Measurements from ENCODE around the gene PLCL1. TPM values are rescaled to one million over a fixed set of nuclear protein-coding genes. Genes with fewer than 3 reads are reported as not detected.

PLCL1 gene
- total RNA-seq, 2 donors from 2014 or later, result 0.04 to 0.11 TPM

GRCh38 chr2:197871780-197872456 lies 67.5 kb downstream of the PLCL1 start:
- H3K4me3 ChIP-seq (ENCODE audit: low read length), result no peak overlapping the region
- H3K36me3 ChIP-seq (ENCODE audit: control insufficient read depth, insufficient read depth, low read length), result no peaks in the 10 kb centered on the region
- H3K4me1 ChIP-seq (ENCODE audit: control insufficient read depth, insufficient read depth, low read length), result peaks cover 9% of the 10 kb centered on the region
- Mint-ChIP-seq H3K36me3 (ENCODE audit: low read depth) (no peaks in the 10 kb centered on the region), H3K27ac (no peak overlapping the region), H3K4me3 (no peak overlapping the region), H3K4me1 (peaks cover 55% of the 10 kb centered on the region), H3K9me3 (no peaks in the 10 kb centered on the region), H3K27me3 (ENCODE audit: insufficient read depth) (no peaks in the 10 kb centered on the region)
- no peak overlapping the region for H3K27ac ChIP-seq (ENCODE audit: low read depth, low read length)
- no peak for TF ChIP-seq CTCF (conservative IDR thresholded peaks at IDR 0.05)
- no peaks in the 10 kb centered on the region for H3K9me3 ChIP-seq (ENCODE audit: control insufficient read depth, low read length)
- 82 to 85% methylated on average over 3 of the region's 3 CpGs for WGBS, 2 experiments (ENCODE audit: insufficient coverage in 1 of 2, insufficient read length in 1 of 2)
- peak; percentile 34 for DNase-seq
- H3K27me3 ChIP-seq (ENCODE audit: control insufficient read depth, insufficient read depth, low read length, poor library complexity, severe bottlenecking), result no peaks in the 10 kb centered on the region
- H3K9ac ChIP-seq (ENCODE audit: extremely low read depth, low read length, poor library complexity, severe bottlenecking), result no peak overlapping the region

- H3K27ac ChIP-seq (ENCODE audit: low read depth, low read length), result no peak overlapping the region
- 33 to 57% methylated on average over 4 of the region's 4 CpGs for WGBS, 2 experiments (ENCODE audit: insufficient coverage in 1 of 2, insufficient read length in 1 of 2)
These were observed 68.9 kb downstream of the PLCL1 start for GRCh38 chr2:197873293-197873701.

GRCh38 chr2:197875763-197876162 lies 71.4 kb downstream of the PLCL1 start:
- Histone ChIP-seq H3K27ac (ENCODE audit: low read depth, low read length) (peak overlapping the region; percentile 34), H3K36me3 (ENCODE audit: control insufficient read depth, insufficient read depth, low read length) (no peaks in the 10 kb centered on the region), H3K9me3 (ENCODE audit: control insufficient read depth, low read length) (no peaks in the 10 kb centered on the region), H3K27me3 (ENCODE audit: control insufficient read depth, insufficient read depth, low read length, poor library complexity, severe bottlenecking) (no peaks in the 10 kb centered on the region), H3K4me1 (ENCODE audit: control insufficient read depth, insufficient read depth, low read length) (peaks cover 11% of the 10 kb centered on the region), H3K9ac (ENCODE audit: extremely low read depth, low read length, poor library complexity, severe bottlenecking) (no peak overlapping the region), H3K4me3 (ENCODE audit: low read length) (no peak overlapping the region)
- no peaks in the 10 kb centered on the region for H3K27me3 Mint-ChIP-seq (ENCODE audit: insufficient read depth)
- H3K9me3 Mint-ChIP-seq, result no peaks in the 10 kb centered on the region
- H3K36me3 Mint-ChIP-seq (ENCODE audit: low read depth), result no peaks in the 10 kb centered on the region
- H3K27ac Mint-ChIP-seq, result peak overlapping the region; percentile 22
- no peak for DNase-seq
- 60% methylated on average over 1 of the region's 1 CpG; no CpG with 5 or more reads in 1 of the 2 experiments for WGBS, 2 experiments (ENCODE audit: insufficient coverage in 1 of 2, insufficient read length in 1 of 2)
- no peak overlapping the region for H3K4me3 Mint-ChIP-seq
- TF ChIP-seq CTCF (conservative IDR thresholded peaks at IDR 0.05), result no peak
- H3K4me1 Mint-ChIP-seq, result peaks cover 44% of the 10 kb centered on the region

More at GRCh38 chr2:197873293-197873701, 68.9 kb downstream of the PLCL1 start:
- no peaks in the 10 kb centered on the region for H3K27me3 Mint-ChIP-seq (ENCODE audit: insufficient read depth)
- H3K36me3 Mint-ChIP-seq (ENCODE audit: low read depth), result no peaks in the 10 kb centered on the region
- no peaks in the 10 kb centered on the region for H3K9me3 ChIP-seq (ENCODE audit: control insufficient read depth, low read length)
- H3K4me1 Mint-ChIP-seq, result peaks cover 46% of the 10 kb centered on the region
- no peaks in the 10 kb centered on the region for H3K27me3 ChIP-seq (ENCODE audit: control insufficient read depth, insufficient read depth, low read length, poor library complexity, severe bottlenecking)
- peak; percentile 80 for DNase-seq
- H3K4me1 ChIP-seq (ENCODE audit: control insufficient read depth, insufficient read depth, low read length), result peaks cover 9% of the 10 kb centered on the region
- H3K9me3 Mint-ChIP-seq, result no peaks in the 10 kb centered on the region
- no peaks in the 10 kb centered on the region for H3K36me3 ChIP-seq (ENCODE audit: control insufficient read depth, insufficient read depth, low read length)
- no peak overlapping the region for H3K9ac ChIP-seq (ENCODE audit: extremely low read depth, low read length, poor library complexity, severe bottlenecking)
- H3K4me3 Mint-ChIP-seq, result no peak overlapping the region
- no peak overlapping the region for H3K4me3 ChIP-seq (ENCODE audit: low read length)
- H3K27ac Mint-ChIP-seq, result peak overlapping the region; percentile 56
- peak; percentile 64 for TF ChIP-seq CTCF (conservative IDR thresholded peaks at IDR 0.05)

Data from endodermal cell (in vitro differentiated cells).